Measurements from ENCODE around the gene HMGB3. TPM values are rescaled to one million over a fixed set of nuclear protein-coding genes. Genes with fewer than 3 reads are reported as not detected.
"Not testable (repeated sequence)": the region's sequence is repeated elsewhere in the genome, so short reads cannot be mapped to it uniquely, and the experiment has no call there.

HMGB3 gene
- total RNA-seq, 4 donors from 2014 or later: 2.6 to 23.2 (median 8.6) TPM

- TF ChIP-seq, protein P1, sequence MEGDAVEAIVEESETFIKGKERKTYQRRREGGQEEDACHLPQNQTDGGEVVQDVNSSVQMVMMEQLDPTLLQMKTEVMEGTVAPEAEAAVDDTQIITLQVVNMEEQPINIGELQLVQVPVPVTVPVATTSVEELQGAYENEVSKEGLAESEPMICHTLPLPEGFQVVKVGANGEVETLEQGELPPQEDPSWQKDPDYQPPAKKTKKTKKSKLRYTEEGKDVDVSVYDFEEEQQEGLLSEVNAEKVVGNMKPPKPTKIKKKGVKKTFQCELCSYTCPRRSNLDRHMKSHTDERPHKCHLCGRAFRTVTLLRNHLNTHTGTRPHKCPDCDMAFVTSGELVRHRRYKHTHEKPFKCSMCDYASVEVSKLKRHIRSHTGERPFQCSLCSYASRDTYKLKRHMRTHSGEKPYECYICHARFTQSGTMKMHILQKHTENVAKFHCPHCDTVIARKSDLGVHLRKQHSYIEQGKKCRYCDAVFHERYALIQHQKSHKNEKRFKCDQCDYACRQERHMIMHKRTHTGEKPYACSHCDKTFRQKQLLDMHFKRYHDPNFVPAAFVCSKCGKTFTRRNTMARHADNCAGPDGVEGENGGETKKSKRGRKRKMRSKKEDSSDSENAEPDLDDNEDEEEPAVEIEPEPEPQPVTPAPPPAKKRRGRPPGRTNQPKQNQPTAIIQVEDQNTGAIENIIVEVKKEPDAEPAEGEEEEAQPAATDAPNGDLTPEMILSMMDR (IDR thresholded peaks at IDR 0.05): no peak
- TF ChIP-seq POLR2AphosphoS5 (IDR thresholded peaks at IDR 0.05) (no peak), POLR2A (IDR thresholded peaks at IDR 0.05) (no peak), EP300 (IDR thresholded peaks at IDR 0.05; ENCODE audit: low read depth) (no peak)
- 70 to 100% methylated on average over 1 to 2 of the region's 2 CpGs for WGBS, 2 donors (ENCODE audit: low coverage in 1 of 2)
- no peaks in the 10 kb centered on the region for H3K36me3 ChIP-seq
- no peak for DNase-seq
- no peak overlapping the region for H3K4me3 ChIP-seq
- H3K27me3 ChIP-seq: no peaks in the 10 kb centered on the region
- in situ Hi-C loops (cut with MboI; ENCODE audit: low pct_ligation_motif_present in 1 of 4, low pct_unique_long_range_greater_than_20kb in 1 of 4, low sequenced_read_pairs in 3 of 4): no loop called here
- H3K9me3 ChIP-seq: no peaks in the 10 kb centered on the region
- H3K27ac ChIP-seq: no peak overlapping the region
- intact Hi-C loops (cut with DNase I; ENCODE audit: low total_unique reads): no loop called here
- no peaks in the 10 kb centered on the region for H3K4me1 ChIP-seq
These were observed 23.6 kb upstream of the HMGB3 start for GRCh38 chrX:150959557-150959956.

GRCh38 chrX:150961631-150962030, 21.5 kb upstream of the HMGB3 start:
- intact Hi-C loops (cut with DNase I; ENCODE audit: low total_unique reads): no loop called here
- 94% methylated on average over 7 of the region's 7 CpGs; no CpG with 5 or more reads in 1 of the 2 donors for WGBS, 2 donors (ENCODE audit: low coverage in 1 of 2)
- Histone ChIP-seq H3K4me1 (no peaks in the 10 kb centered on the region), H3K9me3 (no peaks in the 10 kb centered on the region), H3K27ac (no peak overlapping the region), H3K4me3 (no peak overlapping the region), H3K36me3 (no peaks in the 10 kb centered on the region), H3K27me3 (no peaks in the 10 kb centered on the region)
- TF ChIP-seq EP300 (IDR thresholded peaks at IDR 0.05; ENCODE audit: low read depth) (no peak), POLR2A (IDR thresholded peaks at IDR 0.05) (no peak), POLR2AphosphoS5 (IDR thresholded peaks at IDR 0.05) (no peak)
- TF ChIP-seq, protein P1 (IDR thresholded peaks at IDR 0.05): no peak
- in situ Hi-C loops (cut with MboI; ENCODE audit: low pct_ligation_motif_present in 1 of 4, low pct_unique_long_range_greater_than_20kb in 1 of 4, low sequenced_read_pairs in 3 of 4): no loop called here
- no peak for DNase-seq

DNA sequence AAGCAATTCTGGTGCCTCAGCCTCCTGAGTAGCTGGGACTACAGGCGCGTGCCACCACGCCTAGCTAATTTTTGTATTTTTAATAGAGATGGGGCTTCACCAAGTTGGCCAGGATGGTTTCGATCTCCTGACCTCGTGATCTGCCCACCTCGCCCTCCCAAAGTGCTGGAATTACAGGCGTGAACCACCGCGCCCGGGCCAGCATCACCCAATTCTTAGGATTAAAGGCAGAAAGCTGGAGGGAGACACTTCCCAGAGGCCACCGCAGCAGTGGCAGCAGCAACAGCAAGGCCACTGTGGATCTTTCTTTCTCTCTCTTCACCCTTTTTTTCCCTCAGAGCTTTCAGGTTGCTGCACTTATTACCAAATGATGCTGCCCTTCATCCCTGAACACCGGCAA, 18.7 kb upstream of the HMGB3 start:
- intact Hi-C loops (cut with DNase I; ENCODE audit: low total_unique reads); DNase-seq; H3K9me3 ChIP-seq; H3K27ac ChIP-seq; H3K27me3 ChIP-seq; H3K4me3 ChIP-seq; H3K36me3 ChIP-seq; H3K4me1 ChIP-seq; in situ Hi-C loops (cut with MboI; ENCODE audit: low pct_ligation_motif_present in 1 of 4, low pct_unique_long_range_greater_than_20kb in 1 of 4, low sequenced_read_pairs in 3 of 4): not testable (repeated sequence)
- WGBS, 2 donors (ENCODE audit: low coverage in 1 of 2): 93% methylated on average over 12 of the region's 12 CpGs; no CpG with 5 or more reads in 1 of the 2 donors

DNA sequence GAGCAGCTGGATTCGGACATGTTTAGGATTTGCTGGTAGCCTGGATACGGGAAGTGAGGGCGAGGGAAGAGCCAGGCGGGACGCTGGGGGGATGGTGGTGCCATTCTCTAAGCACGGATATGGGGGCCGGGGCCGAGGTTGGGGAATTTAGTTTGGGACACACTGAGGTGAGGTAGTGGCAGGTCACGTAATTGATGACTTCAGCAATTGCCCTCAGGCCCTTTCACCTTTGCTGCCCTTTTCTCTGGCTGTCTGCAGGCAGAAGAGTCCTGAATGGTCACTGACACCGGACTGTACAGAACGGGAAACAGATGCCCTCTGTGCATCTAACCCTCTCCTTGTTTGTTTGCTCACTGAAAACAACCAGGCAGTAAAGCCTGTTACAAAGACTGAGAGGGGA, 16.9 kb upstream of the HMGB3 start:
- 61% methylated on average over 11 of the region's 11 CpGs; no CpG with 5 or more reads in 1 of the 2 donors for WGBS, 2 donors (ENCODE audit: low coverage in 1 of 2)
- Histone ChIP-seq H3K27ac (no peak overlapping the region), H3K36me3 (no peaks in the 10 kb centered on the region), H3K4me3 (no peak overlapping the region), H3K4me1 (no peaks in the 10 kb centered on the region), H3K9me3 (no peaks in the 10 kb centered on the region), H3K27me3 (no peaks in the 10 kb centered on the region)
- in situ Hi-C loops (cut with MboI; ENCODE audit: low pct_ligation_motif_present in 1 of 4, low pct_unique_long_range_greater_than_20kb in 1 of 4, low sequenced_read_pairs in 3 of 4): no loop called here
- TF ChIP-seq EP300 (IDR thresholded peaks at IDR 0.05; ENCODE audit: low read depth) (no peak), POLR2AphosphoS5 (IDR thresholded peaks at IDR 0.05) (no peak), POLR2A (IDR thresholded peaks at IDR 0.05) (no peak)
- TF ChIP-seq, protein P1 (IDR thresholded peaks at IDR 0.05): no peak
- no peak for DNase-seq
- intact Hi-C loops (cut with DNase I; ENCODE audit: low total_unique reads): no loop called here

DNA sequence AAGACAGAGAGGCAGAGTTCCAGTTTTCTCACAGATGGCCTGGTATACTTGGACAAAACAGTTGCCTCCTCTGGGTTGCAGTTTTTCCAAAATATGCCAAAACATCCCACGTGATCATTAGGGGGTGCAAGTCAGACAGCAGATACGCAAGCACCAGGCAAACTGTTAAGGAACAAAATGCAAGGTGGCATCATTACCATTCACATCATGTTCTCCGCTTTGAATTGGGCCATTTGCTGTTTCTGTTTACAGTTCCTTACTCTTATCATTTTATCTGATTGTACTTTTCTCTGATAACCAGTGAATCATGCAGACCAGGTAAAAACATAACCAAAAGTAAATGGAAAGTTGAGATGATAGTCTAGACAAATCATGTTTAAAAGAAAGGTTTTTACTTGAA, 16.4 kb upstream of the HMGB3 start:
- Histone ChIP-seq H3K27me3 (no peaks in the 10 kb centered on the region), H3K4me3 (no peak overlapping the region), H3K9me3 (no peaks in the 10 kb centered on the region), H3K36me3 (no peaks in the 10 kb centered on the region), H3K4me1 (no peaks in the 10 kb centered on the region), H3K27ac (no peak overlapping the region)
- 44% methylated on average over 3 of the region's 3 CpGs; no CpG with 5 or more reads in 1 of the 2 donors for WGBS, 2 donors (ENCODE audit: low coverage in 1 of 2)
- in situ Hi-C loops (cut with MboI; ENCODE audit: low pct_ligation_motif_present in 1 of 4, low pct_unique_long_range_greater_than_20kb in 1 of 4, low sequenced_read_pairs in 3 of 4) (no loop called here), intact Hi-C loops (cut with DNase I; ENCODE audit: low total_unique reads) (no loop called here)
- DNase-seq: no peak
- no peak for TF ChIP-seq POLR2AphosphoS5 (IDR thresholded peaks at IDR 0.05)
- TF ChIP-seq POLR2A (IDR thresholded peaks at IDR 0.05): no peak
- TF ChIP-seq, protein P1 (IDR thresholded peaks at IDR 0.05): no peak
- TF ChIP-seq EP300 (IDR thresholded peaks at IDR 0.05; ENCODE audit: low read depth): no peak

Measured in transverse colon (tissue), 4 donors.